GM23338 (cell line): ENCODE data around the gene PGLYRP1. TPM values are rescaled to one million over a fixed set of nuclear protein-coding genes. Genes with fewer than 3 reads are reported as not detected.

Source experiments
- EZH2 ChIP-seq: fragments of 200-600 bp; sonication (generic); IDR thresholded peaks from one replicate; pipeline ENCODE4 v1.8.0; 2017; ENCODE audit warnings: antibody characterized with exemption, mild to moderate bottlenecking, low read depth; ENCODE audit not compliant: unreplicated experiment
- EZH2phosphoT487 ChIP-seq: fragments of 200-600 bp; sonication (generic); IDR thresholded peaks from one replicate; pipeline ENCODE4 v1.8.1; 2018; ENCODE audit warnings: antibody characterized with exemption; ENCODE audit not compliant: unreplicated experiment
- NANOG ChIP-seq: IDR thresholded peaks from 2 replicates; pipeline ENCODE4 v1.6.1; 2016; ENCODE audit warnings: antibody characterized with exemption, borderline replicate concordance
- STAT1 ChIP-seq: IDR thresholded peaks from one replicate; pipeline ENCODE4 v1.6.1; 2016; ENCODE audit warnings: antibody characterized with exemption; ENCODE audit not compliant: unreplicated experiment
- ZNF114 ChIP-seq: fragments of 250-450 bp; sonication (Bioruptor Pico); IDR thresholded peaks from 2 replicates; pipeline ENCODE4 v1.5.0; 2020; ENCODE audit warnings: mild to moderate bottlenecking, moderate library complexity
- ZNF331 ChIP-seq: fragments of 250-450 bp; sonication (Bioruptor Pico); IDR thresholded peaks from 2 replicates; pipeline ENCODE4 v1.5.0; 2020; ENCODE audit warnings: low read depth, mild to moderate bottlenecking, moderate library complexity
- microRNA counts: library from miRNA; unstranded; fragments of <30 nt; microRNA quantifications from one replicate; lab custom pipeline; 2017
- microRNA-seq: library from miRNA; unstranded; fragments of <30 nt; microRNA quantifications from one replicate; pipeline ENCODE4, GENCODE V29; 2017
- polyA plus RNA-seq: library from polyadenylated mRNA; unstranded; fragments of >200 nt; fragmentation: Nextera tagmentation; extraction: Ambion mirVana; gene quantifications from 2 replicates; pipeline ENCODE4 v1.2.1, GENCODE V29; 2016
- small RNA-seq: library from RNA; depleted of rRNA; stranded (forward); fragments of <200 nt; gene quantifications from one replicate; pipeline ENCODE3, GENCODE V24; 2014; ENCODE audit warnings: low replicate concordance
- total RNA-seq: library from RNA; depleted of rRNA; stranded (reverse); fragments of >200 nt; shearing (Covaris generic); gene quantifications from 2 replicates; pipeline ENCODE4 v1.2.3, GENCODE V29; 2014; rRNA removed
- TF ChIP-seq, protein P1 (sequence below): fragments of 250-450 bp; sonication (Bioruptor Pico); IDR thresholded peaks from 2 replicates; pipeline ENCODE4 v1.5.0; 2020; ENCODE audit warnings: mild to moderate bottlenecking, moderate library complexity

The PGLYRP1 gene
- total and polyA plus RNA-seq, 2 experiments from 2014 or later: not detected

DNA sequence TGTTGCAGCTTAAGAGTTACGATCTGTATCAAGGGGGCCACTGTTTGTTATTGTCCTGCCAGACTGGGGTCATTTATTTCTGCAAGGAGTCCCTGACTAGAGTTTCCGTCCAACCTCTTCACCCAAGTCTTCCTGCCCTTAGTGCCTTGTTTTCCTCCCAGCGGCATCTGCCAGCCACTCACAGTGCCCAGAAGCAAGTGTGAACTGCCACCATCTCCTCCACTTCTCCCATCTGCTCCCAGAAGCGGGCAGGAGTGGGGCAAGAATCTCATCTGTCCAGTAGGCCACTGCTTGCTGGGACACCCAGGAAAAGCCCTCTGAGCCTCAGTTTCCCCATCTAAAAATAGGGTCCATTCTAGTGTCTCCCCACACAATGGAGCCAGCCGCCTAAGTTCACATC, 53.2 kb downstream of the PGLYRP1 start (continued):
- TF ChIP-seq ZNF331 (no peak), EZH2phosphoT487 (no peak), EZH2 (no peak), STAT1 (no peak), ZNF114 (CRISPR knock-in tag) (no peak), NANOG (no peak)
- TF ChIP-seq, protein P1, sequence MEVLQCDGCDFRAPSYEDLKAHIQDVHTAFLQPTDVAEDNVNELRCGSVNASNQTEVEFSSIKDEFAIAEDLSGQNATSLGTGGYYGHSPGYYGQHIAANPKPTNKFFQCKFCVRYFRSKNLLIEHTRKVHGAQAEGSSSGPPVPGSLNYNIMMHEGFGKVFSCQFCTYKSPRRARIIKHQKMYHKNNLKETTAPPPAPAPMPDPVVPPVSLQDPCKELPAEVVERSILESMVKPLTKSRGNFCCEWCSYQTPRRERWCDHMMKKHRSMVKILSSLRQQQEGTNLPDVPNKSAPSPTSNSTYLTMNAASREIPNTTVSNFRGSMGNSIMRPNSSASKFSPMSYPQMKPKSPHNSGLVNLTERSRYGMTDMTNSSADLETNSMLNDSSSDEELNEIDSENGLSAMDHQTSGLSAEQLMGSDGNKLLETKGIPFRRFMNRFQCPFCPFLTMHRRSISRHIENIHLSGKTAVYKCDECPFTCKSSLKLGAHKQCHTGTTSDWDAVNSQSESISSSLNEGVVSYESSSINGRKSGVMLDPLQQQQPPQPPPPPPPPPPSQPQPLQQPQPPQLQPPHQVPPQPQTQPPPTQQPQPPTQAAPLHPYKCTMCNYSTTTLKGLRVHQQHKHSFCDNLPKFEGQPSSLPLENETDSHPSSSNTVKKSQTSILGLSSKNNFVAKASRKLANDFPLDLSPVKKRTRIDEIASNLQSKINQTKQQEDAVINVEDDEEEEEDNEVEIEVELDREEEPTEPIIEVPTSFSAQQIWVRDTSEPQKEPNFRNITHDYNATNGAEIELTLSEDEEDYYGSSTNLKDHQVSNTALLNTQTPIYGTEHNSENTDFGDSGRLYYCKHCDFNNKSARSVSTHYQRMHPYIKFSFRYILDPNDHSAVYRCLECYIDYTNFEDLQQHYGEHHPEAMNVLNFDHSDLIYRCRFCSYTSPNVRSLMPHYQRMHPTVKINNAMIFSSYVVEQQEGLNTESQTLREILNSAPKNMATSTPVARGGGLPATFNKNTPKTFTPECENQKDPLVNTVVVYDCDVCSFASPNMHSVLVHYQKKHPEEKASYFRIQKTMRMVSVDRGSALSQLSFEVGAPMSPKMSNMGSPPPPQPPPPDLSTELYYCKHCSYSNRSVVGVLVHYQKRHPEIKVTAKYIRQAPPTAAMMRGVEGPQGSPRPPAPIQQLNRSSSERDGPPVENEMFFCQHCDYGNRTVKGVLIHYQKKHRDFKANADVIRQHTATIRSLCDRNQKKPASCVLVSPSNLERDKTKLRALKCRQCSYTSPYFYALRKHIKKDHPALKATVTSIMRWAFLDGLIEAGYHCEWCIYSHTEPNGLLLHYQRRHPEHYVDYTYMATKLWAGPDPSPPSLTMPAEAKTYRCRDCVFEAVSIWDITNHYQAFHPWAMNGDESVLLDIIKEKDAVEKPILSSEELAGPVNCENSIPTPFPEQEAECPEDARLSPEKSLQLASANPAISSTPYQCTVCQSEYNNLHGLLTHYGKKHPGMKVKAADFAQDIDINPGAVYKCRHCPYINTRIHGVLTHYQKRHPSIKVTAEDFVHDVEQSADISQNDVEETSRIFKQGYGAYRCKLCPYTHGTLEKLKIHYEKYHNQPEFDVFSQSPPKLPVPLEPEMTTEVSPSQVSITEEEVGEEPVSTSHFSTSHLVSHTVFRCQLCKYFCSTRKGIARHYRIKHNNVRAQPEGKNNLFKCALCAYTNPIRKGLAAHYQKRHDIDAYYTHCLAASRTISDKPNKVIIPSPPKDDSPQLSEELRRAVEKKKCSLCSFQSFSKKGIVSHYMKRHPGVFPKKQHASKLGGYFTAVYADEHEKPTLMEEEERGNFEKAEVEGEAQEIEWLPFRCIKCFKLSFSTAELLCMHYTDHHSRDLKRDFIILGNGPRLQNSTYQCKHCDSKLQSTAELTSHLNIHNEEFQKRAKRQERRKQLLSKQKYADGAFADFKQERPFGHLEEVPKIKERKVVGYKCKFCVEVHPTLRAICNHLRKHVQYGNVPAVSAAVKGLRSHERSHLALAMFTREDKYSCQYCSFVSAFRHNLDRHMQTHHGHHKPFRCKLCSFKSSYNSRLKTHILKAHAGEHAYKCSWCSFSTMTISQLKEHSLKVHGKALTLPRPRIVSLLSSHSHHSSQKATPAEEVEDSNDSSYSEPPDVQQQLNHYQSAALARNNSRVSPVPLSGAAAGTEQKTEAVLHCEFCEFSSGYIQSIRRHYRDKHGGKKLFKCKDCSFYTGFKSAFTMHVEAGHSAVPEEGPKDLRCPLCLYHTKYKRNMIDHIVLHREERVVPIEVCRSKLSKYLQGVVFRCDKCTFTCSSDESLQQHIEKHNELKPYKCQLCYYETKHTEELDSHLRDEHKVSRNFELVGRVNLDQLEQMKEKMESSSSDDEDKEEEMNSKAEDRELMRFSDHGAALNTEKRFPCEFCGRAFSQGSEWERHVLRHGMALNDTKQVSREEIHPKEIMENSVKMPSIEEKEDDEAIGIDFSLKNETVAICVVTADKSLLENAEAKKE (CRISPR knock-in tag): no peak

MicroRNAs within 50 kb of the gene (microRNA counts, 767-probe panel; counts per million panel counts)
- microRNA hsa-miR-769-3p (lab: Ali Mortazavi, UCI) (not detected), microRNA hsa-miR-769-5p (lab: Ali Mortazavi, UCI) (not detected)

Small RNAs within 50 kb of the gene (microRNA-seq; reads per million reads assigned to microRNA genes)
- 102 reads per million, percentile 65 among the genes with 10 or more reads in this experiment for gene MIR769

Small RNAs within 50 kb of the gene (small RNA-seq; reads per million reads assigned to genes)
- 64.3 reads per million, percentile 99 among the genes with 10 or more reads in this experiment for gene MIR769

Other genes with a start within 250 kb of the PGLYRP1 start
- 18.9 and 24.0 TPM in 2 replicates for gene DMPK, start 240.6 kb downstream of the PGLYRP1 start, total RNA-seq
- 9.2 and 9.8 TPM in 2 replicates for gene DMPK, start 240.6 kb downstream of the PGLYRP1 start, polyA plus RNA-seq
- 33.1 and 45.6 TPM in 2 replicates for gene DMWD, start 230.2 kb downstream of the PGLYRP1 start, total RNA-seq
- 11.8 and 12.1 TPM in 2 replicates for gene DMWD, start 230.2 kb downstream of the PGLYRP1 start, polyA plus RNA-seq
- 0.21 and 0.23 TPM in 2 replicates for gene RSPH6A, start 207.7 kb downstream of the PGLYRP1 start, total RNA-seq
- 0.11 TPM in 1 of 2 replicates, not detected in the other for gene RSPH6A, start 207.7 kb downstream of the PGLYRP1 start, polyA plus RNA-seq
- gene SYMPK, start 159.9 kb downstream of the PGLYRP1 start, total RNA-seq: 64.0 and 82.1 TPM in 2 replicates
- gene SYMPK, start 159.9 kb downstream of the PGLYRP1 start, polyA plus RNA-seq: 33.9 and 36.8 TPM in 2 replicates
- 15.1 and 17.5 TPM in 2 replicates for gene FOXA3, start 158.7 kb downstream of the PGLYRP1 start, total RNA-seq
- gene FOXA3, start 158.7 kb downstream of the PGLYRP1 start, polyA plus RNA-seq: 11.1 and 11.7 TPM in 2 replicates
- gene IRF2BP1, start 136.9 kb downstream of the PGLYRP1 start, total RNA-seq: 36.0 and 41.6 TPM in 2 replicates
- gene IRF2BP1, start 136.9 kb downstream of the PGLYRP1 start, polyA plus RNA-seq: 9.7 and 10.4 TPM in 2 replicates
- 6.9 and 7.9 TPM in 2 replicates for gene MYPOP, start 120.4 kb downstream of the PGLYRP1 start, total RNA-seq
- 2.7 and 3.0 TPM in 2 replicates for gene MYPOP, start 120.4 kb downstream of the PGLYRP1 start, polyA plus RNA-seq
- 0.14 TPM in 1 of 2 replicates, not detected in the other for gene NANOS2, start 108.3 kb downstream of the PGLYRP1 start, total RNA-seq
- 0.11 TPM in 1 of 2 replicates, not detected in the other for gene NANOS2, start 108.3 kb downstream of the PGLYRP1 start, polyA plus RNA-seq
- 13.7 and 14.9 TPM in 2 replicates for gene NOVA2, start 49.2 kb downstream of the PGLYRP1 start, total RNA-seq
- 5.1 and 5.3 TPM in 2 replicates for gene NOVA2, start 49.2 kb downstream of the PGLYRP1 start, polyA plus RNA-seq
- 16.4 and 22.4 TPM in 2 replicates for gene CCDC61, start 27.6 kb downstream of the PGLYRP1 start, total RNA-seq
- 6.7 and 9.8 TPM in 2 replicates for gene CCDC61, start 27.6 kb downstream of the PGLYRP1 start, polyA plus RNA-seq
- gene IGFL4, start 17.9 kb upstream of the PGLYRP1 start, total RNA-seq: 0.87 and 1.0 TPM in 2 replicates
- 0.06 and 0.23 TPM in 2 replicates for gene IGFL4, start 17.9 kb upstream of the PGLYRP1 start, polyA plus RNA-seq
- not detected in 2 replicates for gene IGFL3, start 101.6 kb upstream of the PGLYRP1 start, total RNA-seq
- gene IGFL3, start 101.6 kb upstream of the PGLYRP1 start, polyA plus RNA-seq: not detected in 2 replicates
- not detected in 2 replicates for gene IGFL2, start 125.2 kb upstream of the PGLYRP1 start, total RNA-seq
- not detected in 2 replicates for gene IGFL2, start 125.2 kb upstream of the PGLYRP1 start, polyA plus RNA-seq
- gene IGFL1, start 206.7 kb upstream of the PGLYRP1 start, total RNA-seq: not detected in 2 replicates
- not detected in 2 replicates for gene IGFL1, start 206.7 kb upstream of the PGLYRP1 start, polyA plus RNA-seq